Mucosa of stomach (tissue), 1 donor: ENCODE measurements around the gene VSTM5.

Experiments
- H3K27me3 ChIP-seq: one replicate; pipeline ENCODE4 v1.7.0; 2013; ENCODE audit warnings: mild to moderate bottlenecking, low read length; ENCODE audit not compliant: control insufficient read depth, insufficient read depth
- H3K36me3 ChIP-seq: one replicate; pipeline ENCODE4 v1.7.0; 2013; ENCODE audit warnings: low read length; ENCODE audit not compliant: control insufficient read depth, insufficient read depth
- H3K4me1 ChIP-seq: one replicate; pipeline ENCODE4 v1.7.0; 2013; ENCODE audit warnings: mild to moderate bottlenecking, low read length; ENCODE audit not compliant: control insufficient read depth, insufficient read depth
- H3K4me3 ChIP-seq: one replicate; pipeline ENCODE4 v1.7.0; 2013; ENCODE audit warnings: low read length
- H3K9ac ChIP-seq: one replicate; pipeline ENCODE4 v1.7.0; 2013; ENCODE audit warnings: mild to moderate bottlenecking, low read length, moderate library complexity
- H3K9me3 ChIP-seq: one replicate; pipeline ENCODE4 v1.7.0; 2013; ENCODE audit warnings: mild to moderate bottlenecking, low read length, moderate library complexity; ENCODE audit not compliant: control insufficient read depth
- donor health status: Pancreatic carcinoma.

Gene VSTM5

GRCh38 chr11:93840180-93840579, 10.2 kb downstream of the VSTM5 start:
- Histone ChIP-seq H3K4me1 (peaks cover 57% of the 10 kb centered on the region), H3K36me3 (no peaks in the 10 kb centered on the region), H3K9me3 (no peaks in the 10 kb centered on the region), H3K9ac (no peak overlapping the region), H3K27me3 (no peaks in the 10 kb centered on the region), H3K4me3 (no peak overlapping the region)

GRCh38 chr11:93838967-93839366, 11.5 kb downstream of the VSTM5 start:
- Histone ChIP-seq H3K9ac (no peak overlapping the region), H3K4me1 (peaks cover 46% of the 10 kb centered on the region), H3K4me3 (no peak overlapping the region), H3K36me3 (no peaks in the 10 kb centered on the region), H3K27me3 (no peaks in the 10 kb centered on the region), H3K9me3 (no peaks in the 10 kb centered on the region)

- Histone ChIP-seq H3K4me1 (peaks cover 27% of the 10 kb centered on the region), H3K9me3 (no peaks in the 10 kb centered on the region), H3K27me3 (no peaks in the 10 kb centered on the region), H3K4me3 (no peak overlapping the region), H3K36me3 (no peaks in the 10 kb centered on the region), H3K9ac (no peak overlapping the region)
Measured at GRCh38 chr11:93832780-93833179, 17.6 kb downstream of the VSTM5 start.

GRCh38 chr11:93831343-93832127, 18.9 kb downstream of the VSTM5 start:
- Histone ChIP-seq H3K4me3 (no peak overlapping the region), H3K36me3 (no peaks in the 10 kb centered on the region), H3K27me3 (no peaks in the 10 kb centered on the region), H3K4me1 (peaks cover 25% of the 10 kb centered on the region), H3K9me3 (no peaks in the 10 kb centered on the region), H3K9ac (no peak overlapping the region)

GRCh38 chr11:93829598-93829997, 20.8 kb downstream of the VSTM5 start:
- Histone ChIP-seq H3K27me3 (no peaks in the 10 kb centered on the region), H3K36me3 (no peaks in the 10 kb centered on the region), H3K9me3 (no peaks in the 10 kb centered on the region), H3K9ac (no peak overlapping the region), H3K4me1 (peaks cover 25% of the 10 kb centered on the region), H3K4me3 (no peak overlapping the region)

GRCh38 chr11:93827363-93827762, 23.1 kb downstream of the VSTM5 start:
- no peak overlapping the region for H3K4me3 ChIP-seq
- no peaks in the 10 kb centered on the region for H3K36me3 ChIP-seq
- H3K4me1 ChIP-seq: peaks cover 30% of the 10 kb centered on the region
- H3K9me3 ChIP-seq: no peaks in the 10 kb centered on the region
- H3K27me3 ChIP-seq: no peaks in the 10 kb centered on the region
- no peak overlapping the region for H3K9ac ChIP-seq

GRCh38 chr11:93823210-93823609, 27.2 kb downstream of the VSTM5 start:
- no peak overlapping the region for H3K9ac ChIP-seq
- H3K4me3 ChIP-seq: no peak overlapping the region
- H3K9me3 ChIP-seq: no peaks in the 10 kb centered on the region
- peaks cover 9% of the 10 kb centered on the region for H3K4me1 ChIP-seq
- no peaks in the 10 kb centered on the region for H3K36me3 ChIP-seq
- no peaks in the 10 kb centered on the region for H3K27me3 ChIP-seq

GRCh38 chr11:93822359-93822758, 28.1 kb downstream of the VSTM5 start:
- H3K27me3 ChIP-seq: no peaks in the 10 kb centered on the region
- no peak overlapping the region for H3K9ac ChIP-seq
- no peak overlapping the region for H3K4me3 ChIP-seq
- no peaks in the 10 kb centered on the region for H3K9me3 ChIP-seq
- H3K36me3 ChIP-seq: no peaks in the 10 kb centered on the region
- H3K4me1 ChIP-seq: peaks cover 9% of the 10 kb centered on the region

- H3K9ac ChIP-seq: no peak overlapping the region
- H3K9me3 ChIP-seq: no peaks in the 10 kb centered on the region
- H3K36me3 ChIP-seq: no peaks in the 10 kb centered on the region
- H3K4me3 ChIP-seq: no peak overlapping the region
- peaks cover 9% of the 10 kb centered on the region for H3K4me1 ChIP-seq
- no peaks in the 10 kb centered on the region for H3K27me3 ChIP-seq
Measured at GRCh38 chr11:93821617-93822016, 28.8 kb downstream of the VSTM5 start.

GRCh38 chr11:93820847-93821246, 29.6 kb downstream of the VSTM5 start:
- H3K4me1 ChIP-seq: peaks cover 9% of the 10 kb centered on the region
- H3K36me3 ChIP-seq: no peaks in the 10 kb centered on the region
- H3K9me3 ChIP-seq: no peaks in the 10 kb centered on the region
- H3K4me3 ChIP-seq: no peak overlapping the region
- H3K9ac ChIP-seq: no peak overlapping the region
- no peaks in the 10 kb centered on the region for H3K27me3 ChIP-seq

GRCh38 chr11:93819966-93820695, 30.3 kb downstream of the VSTM5 start:
- no peaks in the 10 kb centered on the region for H3K9me3 ChIP-seq
- H3K9ac ChIP-seq: no peak overlapping the region
- H3K4me1 ChIP-seq: peaks cover 9% of the 10 kb centered on the region
- H3K36me3 ChIP-seq: no peaks in the 10 kb centered on the region
- H3K27me3 ChIP-seq: no peaks in the 10 kb centered on the region
- no peak overlapping the region for H3K4me3 ChIP-seq
